NCI-H526 treated with DMSO at 0.1 percent for 48 hours (cell line): ENCODE results near the gene GRWD1.
A peak's percentile ranks its signal among the peaks of the same experiment; 100 is the strongest.

Source experiments
- DNase-seq: peaks from one replicate; lab custom pipeline; 2025; lab: John Stamatoyannopoulos, UW

GRWD1 gene

GRCh38 chr19:48456864-48457263 is 11.1 kb downstream of the GRWD1 start:
- no peak for DNase-seq

DNA sequence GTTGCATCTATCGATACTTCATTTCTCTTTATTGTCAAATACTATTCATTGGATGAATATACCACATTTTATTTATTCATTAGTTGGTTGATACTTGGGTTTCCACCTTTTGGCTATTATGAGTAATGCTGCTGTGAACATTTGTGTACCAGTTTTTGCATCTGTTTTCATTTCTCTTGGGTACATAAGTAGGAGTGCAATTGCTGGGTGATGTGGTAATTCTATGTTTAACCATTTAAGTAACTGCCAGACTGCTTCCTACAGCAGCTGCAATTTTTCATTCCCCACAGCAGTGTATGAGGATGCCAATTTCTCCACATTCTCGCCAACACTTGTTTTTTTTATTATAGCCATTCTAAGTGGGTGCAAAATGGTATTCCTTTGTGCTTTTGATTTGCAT is 12.2 kb downstream of the GRWD1 start:
- DNase-seq: no peak

GRCh38 chr19:48461651-48461981 is 15.8 kb downstream of the GRWD1 start:
- no peak for DNase-seq

DNA sequence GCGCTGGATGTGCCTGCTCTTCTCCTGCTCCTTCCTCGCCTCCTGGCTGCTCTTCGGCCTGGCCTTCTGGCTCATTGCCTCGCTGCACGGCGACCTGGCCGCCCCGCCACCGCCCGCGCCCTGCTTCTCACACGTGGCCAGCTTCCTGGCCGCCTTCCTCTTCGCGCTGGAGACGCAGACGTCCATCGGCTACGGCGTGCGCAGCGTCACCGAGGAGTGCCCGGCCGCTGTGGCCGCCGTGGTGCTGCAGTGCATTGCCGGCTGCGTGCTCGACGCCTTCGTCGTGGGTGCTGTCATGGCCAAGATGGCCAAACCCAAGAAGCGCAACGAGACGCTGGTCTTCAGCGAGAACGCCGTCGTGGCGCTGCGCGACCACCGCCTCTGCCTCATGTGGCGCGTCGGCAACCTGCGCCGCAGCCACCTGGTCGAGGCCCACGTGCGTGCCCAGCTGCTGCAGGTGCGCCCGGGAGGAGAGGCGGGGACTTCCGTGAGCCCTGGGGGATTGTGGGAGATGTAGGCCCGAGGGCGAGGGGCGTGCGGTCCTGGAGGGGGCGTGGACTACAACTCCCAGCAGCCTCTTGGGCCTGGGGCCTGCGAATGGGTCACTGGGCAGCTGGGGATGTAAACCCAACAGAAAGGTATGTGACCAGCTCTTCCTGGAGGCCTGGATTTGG is 16.3 kb downstream of the GRWD1 start:
- no peak for DNase-seq

- no peak for DNase-seq
These were observed 19.4 kb downstream of the GRWD1 start for GRCh38 chr19:48465215-48465614.

- DNase-seq: no peak
These were observed 21.0 kb downstream of the GRWD1 start for GRCh38 chr19:48466561-48467325.

DNA sequence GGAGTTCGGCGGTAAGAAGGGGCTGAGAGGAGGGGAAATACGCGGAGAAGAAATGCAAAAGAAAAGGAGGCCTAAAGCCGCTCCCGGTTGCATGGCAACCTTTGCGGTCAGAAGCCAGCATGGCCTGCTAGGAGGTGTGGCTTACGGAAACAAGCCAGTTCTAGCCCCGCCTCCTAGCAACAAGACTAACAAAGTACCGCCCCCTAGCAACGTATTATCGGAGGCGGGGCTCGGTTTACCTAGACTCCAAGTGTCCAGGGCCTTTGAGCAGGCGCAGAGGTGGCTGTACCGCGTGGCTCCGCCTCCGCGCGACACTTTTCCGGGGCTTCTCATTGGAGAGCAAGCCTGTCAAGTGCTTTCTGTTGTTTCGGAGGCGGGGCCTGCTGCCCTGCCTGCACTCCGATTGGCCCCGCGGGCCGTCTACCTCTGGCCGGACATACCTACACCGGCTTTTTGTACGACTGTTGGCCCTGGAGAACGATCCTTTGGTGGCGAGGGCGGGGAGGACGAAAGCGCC is 23.0 kb downstream of the GRWD1 start:
- peak; percentile 98 for DNase-seq

- DNase-seq: no peak
These were observed 23.6 kb downstream of the GRWD1 start, which contains the start of gene CYTH2 for GRCh38 chr19:48469289-48469881. TSS of gene CYTH2 (plus strand) at chr19:48469369. CDS start at chr19:48469508, 139 bp downstream.

DNA sequence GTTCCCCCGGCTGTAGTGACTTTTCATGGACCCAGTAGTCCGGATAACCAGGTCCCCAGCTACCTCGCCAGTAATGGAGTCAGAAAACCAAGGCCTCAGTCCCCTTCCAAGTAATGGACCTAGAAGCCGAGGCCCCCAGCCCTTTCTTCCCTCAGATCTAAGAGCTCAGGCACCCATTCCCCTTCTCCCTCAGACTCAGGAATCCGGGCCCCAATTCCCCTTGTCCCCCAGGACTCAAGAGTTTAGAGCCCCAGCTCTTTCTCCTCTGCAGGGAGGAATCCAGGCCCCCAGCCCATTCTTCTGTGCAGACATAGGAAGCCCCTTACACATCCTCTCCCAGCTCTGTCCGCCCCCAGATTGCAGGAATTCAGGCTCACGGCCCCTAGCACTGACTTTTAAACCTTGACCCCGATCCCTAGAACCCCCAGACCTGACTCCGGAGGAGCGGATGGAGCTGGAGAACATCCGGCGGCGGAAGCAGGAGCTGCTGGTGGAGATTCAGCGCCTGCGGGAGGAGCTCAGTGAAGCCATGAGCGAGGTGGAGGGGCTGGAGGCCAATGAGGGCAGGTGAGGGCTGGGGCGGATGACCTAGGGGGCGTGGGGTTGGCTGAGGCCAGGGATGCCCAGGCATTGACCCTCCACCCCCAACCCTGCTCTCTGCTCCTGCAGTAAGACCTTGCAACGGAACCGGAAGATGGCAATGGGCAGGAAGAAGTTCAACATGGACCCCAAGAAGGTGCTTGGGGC is 24.3 kb downstream of the GRWD1 start:
- DNase-seq: no peak

DNA sequence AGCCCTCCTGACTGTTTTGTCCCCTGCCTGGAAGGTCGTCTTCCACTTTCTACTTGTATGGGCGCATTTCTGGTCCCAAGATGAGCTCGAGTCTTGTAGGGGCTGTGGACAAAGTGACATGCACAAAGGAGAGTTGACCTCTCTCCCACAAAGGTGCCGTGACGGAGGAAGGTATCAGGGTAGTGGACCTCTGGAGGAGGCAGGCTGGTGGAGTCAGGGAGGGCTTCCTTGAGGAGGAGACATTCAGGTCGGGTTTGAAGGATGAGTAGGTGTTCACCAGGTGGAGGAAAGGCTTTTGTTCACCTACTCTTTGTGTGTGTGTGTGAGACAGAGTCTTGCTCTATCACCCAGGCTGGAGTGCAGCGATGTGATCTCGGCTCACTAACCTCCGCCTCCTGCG is 25.1 kb downstream of the GRWD1 start:
- no peak for DNase-seq

GRCh38 chr19:48471836-48472235 is 26.1 kb downstream of the GRWD1 start:
- DNase-seq: no peak

DNA sequence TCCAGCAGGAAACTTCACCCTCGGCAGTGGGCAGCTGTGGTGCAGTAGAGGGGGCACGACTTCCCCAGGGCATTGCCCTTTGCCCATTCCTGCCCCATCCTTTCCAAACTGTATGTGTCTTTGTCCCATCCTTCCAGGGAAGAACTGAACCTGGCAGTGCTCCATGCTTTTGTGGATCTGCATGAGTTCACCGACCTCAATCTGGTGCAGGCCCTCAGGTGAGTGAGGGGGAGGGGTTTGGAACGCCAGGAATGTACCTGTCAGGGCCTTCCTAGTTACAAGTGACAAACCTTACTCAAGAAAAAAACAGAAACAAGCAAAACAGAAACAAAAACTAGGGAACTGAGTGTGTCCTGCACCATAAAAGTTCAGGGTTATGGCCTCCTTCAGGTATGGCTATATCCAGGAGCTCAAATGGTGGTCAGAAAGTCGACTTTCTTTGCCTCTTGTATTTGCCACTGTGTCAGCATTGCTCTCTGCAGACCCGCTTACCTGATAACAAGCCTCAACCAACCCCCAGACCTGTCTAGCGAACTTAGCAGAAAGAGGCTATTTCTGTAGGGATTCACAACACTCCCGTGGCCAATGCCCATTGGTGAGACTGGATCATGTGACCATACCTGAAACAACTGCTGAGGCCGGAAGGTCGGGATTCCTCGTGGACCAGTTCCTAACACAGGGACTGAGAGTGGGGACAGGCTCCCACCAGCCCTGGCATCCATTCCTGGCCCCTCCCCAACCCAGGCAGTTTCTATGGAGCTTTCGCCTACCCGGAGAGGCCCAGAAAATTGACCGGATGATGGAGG is 27.6 kb downstream of the GRWD1 start:
- DNase-seq: no peak

DNA sequence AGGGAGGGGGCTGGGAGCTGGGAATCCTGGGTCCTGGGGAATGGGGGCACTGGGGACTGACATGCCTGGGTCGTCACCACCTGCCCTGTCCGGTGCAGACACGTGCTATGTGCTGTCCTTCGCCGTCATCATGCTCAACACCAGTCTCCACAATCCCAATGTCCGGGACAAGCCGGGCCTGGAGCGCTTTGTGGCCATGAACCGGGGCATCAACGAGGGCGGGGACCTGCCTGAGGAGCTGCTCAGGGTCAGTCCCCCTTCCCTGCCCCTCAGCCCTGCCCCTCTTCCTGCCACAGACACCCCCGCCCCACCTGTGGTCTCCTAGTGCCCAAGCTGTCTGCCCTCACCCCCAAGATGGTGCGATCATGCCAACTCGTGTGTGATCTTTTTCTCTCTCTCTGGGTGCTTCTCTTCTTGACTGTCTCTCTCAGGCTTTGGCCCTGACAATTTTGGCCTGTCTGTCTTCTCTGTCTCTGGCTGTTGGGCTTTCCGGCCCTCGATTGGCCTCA is 28.4 kb downstream of the GRWD1 start:
- no peak for DNase-seq

DNA sequence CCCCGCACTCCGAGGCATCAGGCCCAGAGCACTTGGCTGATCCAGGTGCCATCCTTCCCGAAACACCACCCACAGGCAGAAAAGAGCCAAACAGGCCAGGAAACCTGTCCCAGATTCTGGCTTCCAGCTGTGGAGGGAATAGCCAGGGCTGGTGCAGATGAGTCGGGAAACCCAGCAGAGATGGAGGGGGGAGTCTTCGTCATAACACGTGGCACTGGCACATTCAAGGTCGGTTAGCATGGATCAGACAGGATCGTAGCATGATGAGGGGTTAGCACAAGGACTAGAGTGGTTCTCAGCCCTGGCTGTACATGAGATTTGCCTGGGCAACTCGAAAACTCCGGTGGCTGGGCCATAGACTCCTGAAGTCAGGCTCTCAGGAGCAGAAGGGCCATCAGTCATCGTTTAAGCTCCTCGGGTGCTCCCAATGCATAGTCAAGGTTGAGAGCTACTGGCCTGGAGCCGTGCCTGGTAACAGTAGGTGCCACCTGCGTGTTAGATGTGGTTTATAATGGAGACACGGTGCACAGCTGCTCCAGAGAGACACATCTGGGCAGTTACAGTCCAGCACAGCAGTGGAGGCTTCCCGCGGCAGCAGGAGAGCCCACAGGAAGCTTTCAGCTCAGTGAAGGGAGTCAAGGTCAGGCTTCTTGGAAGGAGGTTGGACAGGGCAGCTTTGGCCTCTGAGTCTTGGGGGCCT is 29.7 kb downstream of the GRWD1 start:
- no peak for DNase-seq

DNA sequence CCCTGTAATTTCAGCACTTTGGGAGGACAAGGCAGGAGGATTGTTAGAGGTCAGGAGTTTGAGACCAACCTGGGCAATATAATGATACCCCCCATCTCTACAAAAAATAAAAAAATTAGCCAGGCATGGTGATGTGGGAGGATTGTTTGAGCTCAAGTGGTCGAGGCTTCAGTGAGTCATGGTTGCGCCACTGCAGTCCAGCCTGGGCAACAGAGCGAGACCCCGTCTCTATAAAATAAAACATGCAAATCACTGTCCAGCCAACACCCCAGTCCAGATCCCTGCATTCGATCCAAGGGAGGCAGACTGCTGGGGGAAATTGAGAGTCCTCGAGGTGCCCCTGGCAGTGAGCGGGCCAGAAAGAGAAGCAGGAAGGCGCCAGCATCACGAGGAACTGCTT is 30.4 kb downstream of the GRWD1 start:
- no peak for DNase-seq

GRCh38 chr19:48477067-48477685 is 31.4 kb downstream of the GRWD1 start:
- DNase-seq: no peak

DNA sequence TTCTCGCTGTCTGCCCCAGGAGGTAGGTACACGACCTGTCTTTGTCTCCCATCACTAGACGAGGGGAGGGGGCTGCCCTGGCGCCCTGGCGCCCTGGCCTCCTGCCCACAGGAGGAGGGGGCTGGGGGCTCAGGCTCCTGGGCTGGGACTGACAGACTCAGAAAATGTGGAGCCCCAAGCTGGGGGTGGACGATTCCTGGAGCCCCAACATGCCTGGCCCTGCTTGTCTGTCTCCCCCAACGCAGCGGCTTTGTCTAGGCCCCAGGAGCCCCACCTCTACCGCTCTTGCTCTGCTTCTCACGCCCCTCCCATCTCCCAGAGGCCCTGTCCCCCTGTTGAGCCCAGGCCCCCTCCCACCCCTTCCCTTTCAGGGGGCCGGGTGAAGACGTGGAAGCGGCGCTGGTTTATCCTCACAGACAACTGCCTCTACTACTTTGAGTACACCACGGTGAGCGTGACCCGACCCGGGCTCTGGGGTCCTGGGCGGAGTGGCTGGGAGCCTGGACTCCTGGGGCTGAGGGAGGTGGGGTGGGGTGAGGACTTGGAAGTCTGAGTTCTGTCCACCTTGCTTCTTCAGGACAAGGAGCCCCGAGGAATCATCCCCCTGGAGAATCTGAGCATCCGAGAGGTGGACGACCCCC is 32.0 kb downstream of the GRWD1 start:
- no peak for DNase-seq

DNA sequence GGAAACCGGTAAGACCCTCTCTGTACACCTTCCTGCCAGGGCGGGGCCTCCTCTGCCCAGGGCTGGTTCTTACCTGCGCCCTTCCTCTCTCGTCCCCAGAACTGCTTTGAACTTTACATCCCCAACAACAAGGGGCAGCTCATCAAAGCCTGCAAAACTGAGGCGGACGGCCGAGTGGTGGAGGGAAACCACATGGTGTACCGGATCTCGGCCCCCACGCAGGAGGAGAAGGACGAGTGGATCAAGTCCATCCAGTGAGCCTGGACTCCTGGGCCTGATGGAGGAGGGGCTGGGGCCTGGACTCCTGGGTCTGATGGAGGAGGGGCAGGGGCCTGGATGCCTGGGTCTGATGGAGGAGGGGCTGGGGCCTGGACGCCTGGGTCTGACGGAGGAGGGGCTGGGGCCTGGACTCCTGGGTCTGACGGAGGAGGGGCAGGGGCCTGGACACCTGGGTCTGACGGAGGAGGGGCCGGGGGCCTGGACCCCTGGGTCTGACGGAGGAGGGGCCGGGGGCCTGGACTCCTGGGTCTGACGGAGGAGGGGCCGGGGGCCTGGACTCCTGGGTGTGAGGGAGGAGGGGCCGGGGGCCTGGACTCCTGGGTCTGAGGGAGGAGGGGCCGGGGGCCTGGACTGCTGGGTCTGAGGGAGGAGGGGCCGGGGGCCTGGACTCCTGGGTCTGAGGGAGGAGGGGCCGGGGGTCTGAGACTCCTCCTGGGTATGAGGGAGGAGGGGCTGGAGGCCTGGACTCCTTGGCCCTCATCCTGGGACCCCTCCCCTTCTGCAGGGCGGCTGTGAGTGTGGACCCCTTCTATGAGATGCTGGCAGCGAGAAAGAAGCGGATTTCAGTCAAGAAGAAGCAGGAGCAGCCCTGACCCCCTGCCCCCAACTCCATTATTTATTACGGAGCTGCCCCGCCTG is 32.8 kb downstream of the GRWD1 start:
- DNase-seq: no peak

GRCh38 chr19:48479686-48480085 is 33.9 kb downstream of the GRWD1 start:
- no peak for DNase-seq
